Measurements from ENCODE around the gene UNC13C. TPM values are rescaled to one million over a fixed set of nuclear protein-coding genes. Genes with fewer than 3 reads are reported as not detected.

The UNC13C gene
- total RNA-seq, 4 donors from 2014 or later = 0.04 to 0.24 (median 0.22) TPM

- no peak for TF ChIP-seq POLR2AphosphoS5 (IDR thresholded peaks at IDR 0.05)
- no peak for DNase-seq (ENCODE audit: low spot score in 2 of 2)
- H3K4me1 ChIP-seq = no peaks in the 10 kb centered on the region
- H3K27ac ChIP-seq = no peak overlapping the region
- H3K27me3 ChIP-seq = no peaks in the 10 kb centered on the region
- H3K36me3 ChIP-seq = no peaks in the 10 kb centered on the region
- H3K4me3 ChIP-seq = no peak overlapping the region
- WGBS = 59% methylated on average over 1 of the region's 1 CpG
- no peaks in the 10 kb centered on the region for H3K9me3 ChIP-seq
These were observed 542.4 kb downstream of the UNC13C start for GRCh38 chr15:54520616-54521015.

GRCh38 chr15:54521206-54521605 lies 543.0 kb downstream of the UNC13C start:
- TF ChIP-seq POLR2AphosphoS5 (IDR thresholded peaks at IDR 0.05) = no peak
- TF ChIP-seq EP300 (IDR thresholded peaks at IDR 0.05) = no peak
- no peak for TF ChIP-seq CTCF (IDR thresholded peaks at IDR 0.05)
- TF ChIP-seq POLR2A (IDR thresholded peaks at IDR 0.05) = no peak
- Histone ChIP-seq H3K27me3 (no peaks in the 10 kb centered on the region), H3K4me1 (no peaks in the 10 kb centered on the region), H3K4me3 (no peak overlapping the region), H3K36me3 (no peaks in the 10 kb centered on the region), H3K27ac (no peak overlapping the region), H3K9me3 (no peaks in the 10 kb centered on the region)
- DNase-seq (ENCODE audit: low spot score in 2 of 2) = no peak
- WGBS = 72% methylated on average over 2 of the region's 2 CpGs

- WGBS = 94% methylated on average over 1 of the region's 1 CpG
- H3K27me3 ChIP-seq = no peaks in the 10 kb centered on the region
- no peaks in the 10 kb centered on the region for H3K9me3 ChIP-seq
- no peak overlapping the region for H3K27ac ChIP-seq
- DNase-seq (ENCODE audit: low spot score in 2 of 2) = no peak
- no peaks in the 10 kb centered on the region for H3K4me1 ChIP-seq
- H3K36me3 ChIP-seq = no peaks in the 10 kb centered on the region
- H3K4me3 ChIP-seq = no peak overlapping the region
- TF ChIP-seq CTCF (IDR thresholded peaks at IDR 0.05) (no peak), POLR2A (IDR thresholded peaks at IDR 0.05) (no peak), POLR2AphosphoS5 (IDR thresholded peaks at IDR 0.05) (no peak), EP300 (IDR thresholded peaks at IDR 0.05) (no peak)
These were observed 549.8 kb downstream of the UNC13C start for GRCh38 chr15:54528021-54528420.

- TF ChIP-seq POLR2A (IDR thresholded peaks at IDR 0.05) (no peak), CTCF (IDR thresholded peaks at IDR 0.05) (no peak), EP300 (IDR thresholded peaks at IDR 0.05) (no peak), POLR2AphosphoS5 (IDR thresholded peaks at IDR 0.05) (no peak)
- Histone ChIP-seq H3K4me1 (no peaks in the 10 kb centered on the region), H3K9me3 (peaks cover 4% of the 10 kb centered on the region), H3K27ac (no peak overlapping the region), H3K27me3 (no peaks in the 10 kb centered on the region), H3K36me3 (no peaks in the 10 kb centered on the region), H3K4me3 (no peak overlapping the region)
- DNase-seq (ENCODE audit: low spot score in 2 of 2) = no peak
- WGBS = 60% methylated on average over 6 of the region's 6 CpGs
These were observed 562.5 kb downstream of the UNC13C start for GRCh38 chr15:54540721-54541120.

GRCh38 chr15:54547491-54547890 lies 569.2 kb downstream of the UNC13C start:
- Histone ChIP-seq H3K27ac (no peak overlapping the region), H3K27me3 (no peaks in the 10 kb centered on the region), H3K36me3 (no peaks in the 10 kb centered on the region), H3K4me1 (no peaks in the 10 kb centered on the region), H3K9me3 (peaks cover under 1% of the 10 kb centered on the region), H3K4me3 (no peak overlapping the region)
- no peak for TF ChIP-seq POLR2AphosphoS5 (IDR thresholded peaks at IDR 0.05)
- TF ChIP-seq CTCF (IDR thresholded peaks at IDR 0.05) = no peak
- no peak for TF ChIP-seq EP300 (IDR thresholded peaks at IDR 0.05)
- no peak for TF ChIP-seq POLR2A (IDR thresholded peaks at IDR 0.05)
- DNase-seq (ENCODE audit: low spot score in 2 of 2) = no peak
- WGBS = 68% methylated on average over 3 of the region's 3 CpGs

GRCh38 chr15:54550954-54551353 lies 572.7 kb downstream of the UNC13C start:
- TF ChIP-seq CTCF (IDR thresholded peaks at IDR 0.05) = no peak
- no peaks in the 10 kb centered on the region for H3K4me1 ChIP-seq
- H3K4me3 ChIP-seq = no peak overlapping the region
- no peaks in the 10 kb centered on the region for H3K27me3 ChIP-seq
- H3K36me3 ChIP-seq = no peaks in the 10 kb centered on the region
- no peaks in the 10 kb centered on the region for H3K9me3 ChIP-seq
- WGBS = 52% methylated on average over 1 of the region's 1 CpG
- DNase-seq (ENCODE audit: low spot score in 2 of 2) = no peak
- H3K27ac ChIP-seq = no peak overlapping the region
